GM19324 (cell line): ENCODE data around the gene SMAGP.
"Not testable (repeated sequence)": the region's sequence is repeated elsewhere in the genome, so short reads cannot be mapped to it uniquely, and the experiment has no call there.

Source experiments
- ATAC-seq: cut with Tn5 transposase; IDR thresholded peaks from one replicate; pipeline ENCODE4 v1.9.1; 2021; ENCODE audit warnings: mild to moderate bottlenecking, moderate library complexity; ENCODE audit not compliant: unreplicated experiment, low FRiP score

The SMAGP gene

DNA sequence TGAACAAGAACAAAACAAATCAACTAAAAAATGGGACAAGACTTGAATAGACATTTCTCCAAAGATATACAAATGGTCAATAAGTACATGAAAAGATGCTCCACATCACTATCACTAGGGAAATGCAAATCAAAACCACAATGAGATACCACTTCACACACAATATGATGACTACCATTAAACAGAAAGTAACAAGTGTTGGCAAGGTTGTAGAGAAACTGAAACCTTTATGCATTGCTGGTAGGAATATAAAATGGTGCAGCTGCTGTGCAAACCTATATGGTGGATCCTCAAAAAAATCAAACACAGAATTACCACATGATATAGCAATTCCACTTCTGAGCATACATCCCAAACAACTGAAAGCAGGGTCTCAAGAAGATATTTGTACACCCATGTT, 5.2 kb downstream of the SMAGP start:
- peak; percentile 48 for ATAC-seq

GRCh38 chr12:51264297-51264696, 5.9 kb downstream of the SMAGP start:
- no peak for ATAC-seq

DNA sequence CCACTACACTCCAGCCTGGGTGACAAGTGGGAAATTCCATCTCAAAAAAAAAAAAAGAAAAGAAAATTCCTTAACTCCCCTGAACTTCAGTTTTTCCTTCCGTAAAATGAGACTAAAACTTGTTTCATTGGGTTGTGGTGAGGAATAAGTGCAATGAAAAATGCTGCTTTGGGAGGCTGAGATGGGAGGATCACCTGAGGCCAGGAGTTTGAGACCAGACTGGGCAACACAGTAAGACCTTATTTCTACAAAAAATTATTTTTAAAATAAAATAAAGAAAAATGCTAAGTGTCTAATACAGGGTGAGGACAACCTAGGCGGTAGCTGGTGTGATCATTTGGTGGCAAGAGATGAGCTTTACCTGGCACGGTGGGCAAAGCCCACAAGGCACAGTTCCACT, 6.9 kb downstream of the SMAGP start:
- ATAC-seq = no peak

- ATAC-seq = no peak
Measured at GRCh38 chr12:51262758-51263177, 7.4 kb downstream of the SMAGP start.

DNA sequence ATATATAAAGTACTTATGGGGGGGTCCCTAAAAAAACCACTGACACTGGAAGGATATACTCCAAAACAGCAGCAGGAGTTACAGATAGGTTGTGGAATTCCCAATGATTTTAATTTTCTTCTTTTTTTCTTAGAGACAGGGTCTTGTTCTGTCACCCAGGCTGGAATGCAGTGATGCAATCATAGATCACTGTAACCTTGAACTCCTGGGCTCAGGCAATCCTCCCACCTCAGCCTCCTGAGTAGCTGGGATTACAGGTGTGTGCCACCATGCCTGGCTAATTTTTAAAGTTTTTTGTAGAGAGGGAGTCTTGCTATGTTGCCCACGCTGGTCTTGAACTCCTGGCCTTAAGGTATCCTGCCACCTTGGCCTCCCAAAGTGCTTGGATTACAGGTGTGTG, 10.6 kb downstream of the SMAGP start:
- ATAC-seq = not testable (repeated sequence)

DNA sequence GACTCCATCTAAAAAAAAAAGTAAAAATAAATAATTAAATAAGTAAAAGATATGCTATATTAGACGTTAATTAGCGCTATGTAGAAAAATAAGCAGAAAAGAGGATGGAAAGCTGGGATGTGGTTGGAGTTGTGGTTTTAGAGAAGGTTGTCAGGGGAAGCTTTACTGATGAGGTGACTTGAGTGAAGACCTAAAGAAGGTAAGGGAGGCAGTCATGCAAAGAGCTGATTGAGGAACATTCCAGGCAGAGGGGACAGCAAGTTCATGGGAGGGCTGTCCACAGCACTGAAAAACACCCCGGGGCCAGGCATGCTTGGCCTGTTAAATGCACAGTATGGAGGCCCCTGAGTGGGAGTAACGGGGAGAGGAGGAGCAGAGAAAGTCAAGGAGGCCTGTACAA, 15.7 kb downstream of the SMAGP start:
- no peak for ATAC-seq

DNA sequence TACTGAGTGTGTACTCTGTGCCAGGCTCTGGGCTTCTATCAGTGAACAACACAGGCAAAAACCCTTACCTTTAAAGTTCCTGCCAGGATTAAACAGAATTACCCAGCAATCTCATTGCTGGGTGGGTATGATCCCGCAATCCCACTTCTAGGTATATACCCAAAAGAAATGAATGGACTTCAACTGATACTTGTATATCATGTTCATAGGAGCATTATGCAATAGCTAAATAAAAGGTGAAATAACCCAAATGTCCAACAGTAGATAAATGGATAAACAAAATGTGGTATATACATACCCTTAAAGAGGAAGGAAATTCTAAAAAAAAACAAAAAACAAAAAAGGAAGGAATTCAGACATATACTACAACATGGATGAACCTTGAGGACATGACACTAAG, 16.9 kb downstream of the SMAGP start:
- ATAC-seq = no peak

DNA sequence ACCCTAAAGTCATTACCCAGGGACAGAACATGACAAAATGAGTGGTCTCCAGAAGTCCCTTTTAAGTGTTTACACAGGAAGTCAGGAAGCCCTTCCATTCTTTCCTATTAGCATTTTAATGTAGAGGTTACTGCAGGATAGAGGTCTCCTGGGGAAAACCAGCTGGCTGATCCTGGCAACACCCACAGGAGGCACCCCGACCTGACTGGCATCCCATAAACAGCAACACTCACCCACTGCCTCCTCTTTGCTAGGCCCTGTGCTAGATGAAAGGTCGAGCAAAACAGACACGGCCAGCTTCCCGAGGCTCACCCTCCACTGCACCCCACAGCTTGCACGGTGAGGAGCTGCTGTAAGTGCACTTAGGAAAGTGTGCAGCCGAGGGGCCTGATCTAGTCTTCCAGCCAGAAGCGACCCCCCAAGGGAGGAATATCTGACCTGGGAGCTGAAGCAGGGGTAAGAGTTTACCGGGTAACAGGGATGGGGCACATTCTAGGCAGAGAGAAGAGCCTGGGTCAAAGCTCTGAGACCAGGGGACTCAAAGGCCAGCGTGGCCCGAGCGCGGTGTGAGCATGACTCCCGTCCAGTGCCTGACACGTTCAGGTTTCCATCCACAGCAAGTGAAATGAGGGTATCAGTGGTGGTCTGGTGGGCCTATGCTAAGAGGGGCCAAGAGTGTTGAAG, 22.6 kb downstream of the SMAGP start:
- ATAC-seq = no peak

DNA sequence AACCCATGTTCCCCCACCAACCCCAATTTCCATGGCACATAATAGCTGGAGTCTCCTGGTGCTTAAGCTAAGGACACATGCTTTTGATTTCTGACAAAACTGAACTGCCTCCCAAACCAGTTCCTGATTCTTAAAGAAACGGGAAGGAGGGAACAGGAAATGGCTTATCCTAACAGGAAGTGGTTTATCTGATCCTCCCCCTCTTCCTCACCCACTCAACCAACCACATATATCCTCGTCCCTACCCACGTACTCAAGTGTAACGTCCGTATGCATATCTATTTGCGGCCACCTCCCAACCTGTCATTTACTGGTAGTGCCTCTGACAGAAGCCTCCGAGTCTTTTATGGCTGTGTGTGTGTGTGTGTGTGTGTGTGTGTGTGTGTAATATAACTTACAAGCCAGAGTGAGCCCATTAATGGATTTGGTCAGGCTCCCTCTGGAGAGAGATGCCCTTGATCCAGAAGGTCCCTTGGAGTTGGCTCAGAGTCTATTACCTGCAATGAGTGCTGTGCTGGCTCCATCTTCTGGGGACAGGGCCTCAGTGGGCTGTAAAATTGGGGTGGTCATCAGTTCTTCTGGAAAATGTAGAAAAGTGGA, 23.9 kb downstream of the SMAGP start:
- ATAC-seq = no peak

DNA sequence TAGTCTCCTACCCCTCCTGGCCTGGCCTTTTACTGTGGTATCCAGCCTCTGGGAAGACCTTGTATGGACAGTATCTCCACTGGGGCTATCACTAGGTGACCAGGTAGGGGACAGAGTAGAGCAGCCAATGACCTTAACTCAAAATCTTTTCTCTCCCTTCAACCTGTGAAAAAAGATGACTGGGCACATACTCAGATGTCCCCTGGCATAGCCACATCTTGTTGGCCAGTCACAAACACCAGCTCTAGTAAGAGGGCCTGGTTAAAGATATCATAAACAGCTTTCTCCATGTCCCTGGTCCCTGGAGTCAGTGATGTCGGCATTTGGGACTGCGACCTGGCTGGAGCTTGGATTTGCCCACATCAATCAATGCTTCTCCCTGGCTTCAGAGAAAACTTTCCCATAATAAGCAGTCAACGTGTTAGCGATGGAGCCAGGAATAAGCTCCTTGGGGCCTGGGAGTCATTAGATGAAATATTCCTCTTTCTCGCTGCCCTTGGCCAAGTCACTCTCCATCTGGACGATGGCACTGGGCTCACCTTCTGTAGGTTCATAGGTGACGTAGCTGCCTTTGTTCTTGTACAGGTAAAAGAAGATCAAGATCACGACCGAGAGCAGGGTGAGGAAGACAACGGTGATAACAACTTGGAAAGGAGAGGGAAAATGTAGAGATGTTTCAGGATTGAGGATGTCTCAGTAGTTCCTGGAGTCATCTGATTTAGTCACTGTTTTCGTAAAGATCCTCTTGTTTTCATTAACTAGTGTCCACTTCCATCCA, 24.6 kb downstream of the SMAGP start:
- ATAC-seq = no peak

DNA sequence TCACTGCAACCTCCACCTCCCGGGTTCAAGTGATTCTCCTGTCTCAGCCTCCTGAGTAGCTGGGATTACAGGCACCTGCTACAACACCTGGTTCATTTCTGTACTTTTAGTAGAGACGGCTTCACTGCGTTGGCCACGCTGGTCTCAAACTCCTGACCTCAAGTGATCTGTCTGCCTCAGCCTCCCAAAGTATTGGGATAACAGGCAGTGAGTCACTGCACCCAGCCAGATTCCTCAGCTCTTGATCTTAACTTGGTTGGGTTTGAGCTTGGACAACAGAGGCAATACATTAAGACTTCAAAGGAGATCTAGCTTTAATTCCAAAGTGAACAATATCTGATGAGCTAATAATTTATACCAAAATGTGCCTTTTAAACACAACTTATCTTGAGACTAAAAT, 25.9 kb downstream of the SMAGP start:
- no peak for ATAC-seq

GRCh38 chr12:51242876-51243275, 27.3 kb downstream of the SMAGP start:
- no peak for ATAC-seq

- ATAC-seq = no peak
Measured at GRCh38 chr12:51242120-51242519, 28.1 kb downstream of the SMAGP start.

- no peak for ATAC-seq
Measured at GRCh38 chr12:51240971-51241370, 29.2 kb downstream of the SMAGP start.

DNA sequence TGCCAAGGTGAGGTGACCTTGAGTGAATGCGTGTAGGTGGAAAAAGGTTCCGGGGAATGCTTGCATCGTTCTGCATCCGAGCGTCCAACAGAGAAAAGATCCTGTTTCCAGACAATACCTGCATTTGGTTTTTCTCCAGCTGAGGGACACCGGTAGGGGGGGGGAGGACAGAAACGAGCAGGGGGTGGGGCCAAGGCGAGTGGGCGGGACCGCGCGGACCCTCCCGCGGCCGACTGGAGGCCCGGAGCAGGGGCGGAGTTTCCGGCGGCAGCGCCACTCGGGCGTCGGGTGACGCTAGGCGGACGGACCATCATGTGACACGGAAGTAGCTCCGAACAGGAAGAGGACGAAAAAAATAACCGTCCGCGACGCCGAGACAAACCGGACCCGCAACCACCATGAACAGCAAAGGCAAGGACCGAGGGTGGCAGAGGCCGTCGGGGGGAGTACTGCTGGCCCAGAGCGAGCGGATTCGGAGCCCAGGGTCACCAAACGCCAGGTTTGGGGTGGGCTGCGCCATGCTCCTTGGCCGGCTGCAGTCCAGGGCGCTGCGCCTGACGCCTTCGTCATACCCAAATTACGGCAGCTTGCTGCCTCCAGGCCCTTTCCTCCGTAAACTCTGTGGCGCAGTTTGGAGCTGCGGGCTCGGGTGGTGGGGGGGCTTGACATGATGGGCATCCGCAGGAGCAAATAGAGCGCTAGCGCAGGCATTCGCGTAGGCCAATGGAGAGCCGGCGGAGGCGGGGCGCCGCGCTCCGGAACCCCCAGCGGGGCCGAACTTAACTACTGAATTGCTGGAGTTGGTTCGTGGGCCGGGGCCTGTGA, 31.5 kb downstream of the SMAGP start, which contains the start of gene DAZAP2:
TSS of gene DAZAP2 (plus strand) at position 317 of the 825 bp plus-strand sequence. CDS start at position 399, 82 bp downstream.
- peak; percentile 92 for ATAC-seq

GRCh38 chr12:51238037-51238509, 32.1 kb downstream of the SMAGP start:
- ATAC-seq = peak; percentile 9

DNA sequence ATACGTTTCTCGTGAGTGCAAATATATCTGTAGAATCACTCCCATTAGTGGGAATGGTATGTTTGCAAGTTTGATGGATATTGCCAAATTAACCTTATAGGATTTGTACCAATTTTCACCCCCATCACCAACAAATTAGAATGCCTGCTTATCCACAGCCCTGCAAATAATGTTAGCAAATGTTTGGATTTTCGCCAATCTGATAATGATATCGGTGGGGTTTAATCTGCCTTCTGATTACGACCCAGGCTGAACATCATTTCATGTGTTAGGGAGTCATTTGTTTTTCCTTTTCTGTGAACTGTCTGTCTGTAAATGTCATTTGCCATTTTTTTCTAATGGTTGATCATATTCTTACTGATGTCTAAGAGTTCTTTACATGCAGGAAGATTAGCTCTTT, 35.7 kb downstream of the SMAGP start:
- ATAC-seq = no peak

GRCh38 chr12:51232642-51233041, 37.6 kb downstream of the SMAGP start:
- no peak for ATAC-seq

- ATAC-seq = no peak
Measured at GRCh38 chr12:51229116-51229809, 41.0 kb downstream of the SMAGP start.

- no peak for ATAC-seq
Measured at GRCh38 chr12:51227962-51228361, 42.3 kb downstream of the SMAGP start.
